Lung (tissue), 12 donors: Measurements from ENCODE around the gene AGL. TPM values are rescaled to one million over a fixed set of nuclear protein-coding genes. Genes with fewer than 3 reads are reported as not detected.
"Not testable (repeated sequence)": the region's sequence is repeated elsewhere in the genome, so short reads cannot be mapped to it uniquely, and the experiment has no call there.

Source experiments
- ATAC-seq: fragments of 200-7000 bp; cut with Tn5 transposase; one replicate; pipeline ENCODE4 v1.9.1; 2020; ENCODE audit warnings: moderate number of reproducible peaks; ENCODE audit not compliant: insufficient read depth, low FRiP score
- DNase-seq, 3 donors: peaks; one replicate each; pipeline ENCODE4 v3.0.0-alpha.2; 2013 to 2017
- H3K27ac ChIP-seq, 2 donors: one replicate each; pipeline ENCODE4 v1.5.1; 2013; ENCODE audit warnings: mild to moderate bottlenecking in 2 of 2, moderate library complexity in 2 of 2, control low read depth in 1 of 2, inconsistent platforms in 1 of 2, low read depth in 1 of 2, low read length in 1 of 2
- H3K27me3 ChIP-seq, 3 donors: one replicate each; pipeline ENCODE4 v1.5.1; 2013; ENCODE audit warnings: low read length in 2 of 3; ENCODE audit not compliant: control insufficient read depth in 3 of 3, insufficient read depth in 3 of 3
- H3K36me3 ChIP-seq, 4 donors: one replicate each; pipeline ENCODE4 v1.5.1; 2013; ENCODE audit warnings: low read length in 4 of 4, mild to moderate bottlenecking in 1 of 4, moderate library complexity in 1 of 4; ENCODE audit not compliant: control insufficient read depth in 4 of 4, insufficient read depth in 4 of 4
- H3K4me1 ChIP-seq, 5 donors: one replicate each; pipeline ENCODE4 v1.5.1; 2013; ENCODE audit warnings: low read length in 5 of 5, mild to moderate bottlenecking in 2 of 5, moderate library complexity in 1 of 5; ENCODE audit not compliant: control insufficient read depth in 5 of 5, insufficient read depth in 5 of 5
- H3K4me3 ChIP-seq: one replicate; pipeline ENCODE4 v1.5.1; 2013; ENCODE audit warnings: mild to moderate bottlenecking, control low read depth, moderate library complexity
- H3K9ac ChIP-seq, 2 donors: one replicate each; pipeline ENCODE4 v1.5.1; 2013; ENCODE audit warnings: low read length in 2 of 2, control low read depth in 1 of 2; ENCODE audit not compliant: insufficient read depth in 1 of 2
- H3K9me3 ChIP-seq, 4 donors: one replicate each; pipeline ENCODE4 v1.5.1; 2013; ENCODE audit warnings: low read length in 3 of 4, mild to moderate bottlenecking in 1 of 4, moderate library complexity in 1 of 4; ENCODE audit not compliant: control insufficient read depth in 4 of 4, insufficient read depth in 3 of 4
- CTCF ChIP-seq: IDR thresholded peaks from 2 replicates; pipeline ENCODE4 v1.5.1; 2012; ENCODE audit warnings: mild to moderate bottlenecking; ENCODE audit errors: control extremely low read depth, extremely low read depth
- WGBS, 2 donors: extraction: QIAGEN DNeasy Blood & Tissue Kit; methylation state at CpG; one replicate each; pipeline ENCODE4 v1.1.7; 2013; 5-methylcytosine and 5-hydroxymethylcytosine counted together
- polyA plus RNA-seq, 2 donors: library from polyadenylated mRNA; stranded (reverse); fragments of 200-250 nt; gene quantifications; one replicate each; pipeline ENCODE4 v1.2.1, GENCODE V29; 2013
- total RNA-seq, 2 donors: library from RNA; depleted of rRNA in 1 of 2; stranded (reverse); fragments of >200 nt in 1 of 2; gene quantifications; one replicate each; pipeline ENCODE4 v1.2.1, GENCODE V29; 2014 to 2021
- donor health status: control.
- donor health status: control.
- donor health status: Bipolar disorder and iron deficiency.
- donor health status: healthy.
- donor health status: DM: yes; HTN: yes; CAD: no.

Gene AGL
- total and polyA plus RNA-seq, 4 donors, result 4.3 to 24.0 (median 11.1) TPM

GRCh38 chr1:99852648-99853047, 2.5 kb downstream of the AGL start:
- no peaks in the 10 kb centered on the region for H3K9me3 ChIP-seq
- peaks cover 0 to 8% (median 2%) of the 10 kb centered on the region in 4 donors for H3K36me3 ChIP-seq
- no peak overlapping the region for H3K27ac ChIP-seq
- no peak overlapping the region for H3K9ac ChIP-seq
- WGBS, 2 donors, result 90 to 95% methylated on average over 3 of the region's 3 CpGs
- H3K27me3 ChIP-seq, result no peaks in the 10 kb centered on the region
- ATAC-seq (no peak), DNase-seq (peak in 1 of 3 donors; percentile 3)
- H3K4me3 ChIP-seq, result no peak overlapping the region
- peaks cover 2 to 18% (median 3%) of the 10 kb centered on the region in 5 donors for H3K4me1 ChIP-seq
- TF ChIP-seq CTCF, result no peak

- Histone ChIP-seq H3K4me1 (peaks cover 0 to 13% (median 3%) of the 10 kb centered on the region in 5 donors), H3K9ac (no peak overlapping the region), H3K36me3 (peaks cover 0 to 8% (median 2%) of the 10 kb centered on the region in 4 donors), H3K4me3 (no peak overlapping the region), H3K9me3 (no peaks in the 10 kb centered on the region), H3K27me3 (no peaks in the 10 kb centered on the region), H3K27ac (no peak overlapping the region)
- DNase-seq, result no peak
- TF ChIP-seq CTCF, result no peak
- no peak for ATAC-seq
- 100% methylated on average over 1 of the region's 1 CpG for WGBS, 2 donors
Observed at GRCh38 chr1:99855914-99856450, 5.8 kb downstream of the AGL start.

GRCh38 chr1:99857041-99857440, 6.9 kb downstream of the AGL start:
- not testable (repeated sequence) for H3K9ac ChIP-seq, H3K27ac ChIP-seq, H3K27me3 ChIP-seq, DNase-seq, ATAC-seq, H3K4me3 ChIP-seq, H3K4me1 ChIP-seq, H3K9me3 ChIP-seq, H3K36me3 ChIP-seq
- 92 to 100% methylated on average over 10 to 32 of the region's 33 CpGs for WGBS, 2 donors

- no peak for ATAC-seq
- Histone ChIP-seq H3K27me3 (no peaks in the 10 kb centered on the region), H3K27ac (no peak overlapping the region), H3K9ac (no peak overlapping the region), H3K36me3 (peaks cover 0 to 5% (median 3%) of the 10 kb centered on the region in 4 donors), H3K4me1 (peaks cover 0 to 3% (median 0%) of the 10 kb centered on the region in 5 donors), H3K4me3 (no peak overlapping the region), H3K9me3 (no peaks in the 10 kb centered on the region)
- 90 to 94% methylated on average over 2 of the region's 2 CpGs for WGBS, 2 donors
- no peak for TF ChIP-seq CTCF
- peak in 2 of 3 donors; percentile 66 to 74 for DNase-seq
Observed at GRCh38 chr1:99858286-99858685, 8.1 kb downstream of the AGL start.
